Fibroblast of upper back skin (primary cell): ENCODE measurements around the gene ZNF181.

ENCODE experiments used
- DNase-seq: peaks from one replicate; pipeline ENCODE4 v3.0.0-alpha.2; 2013

ZNF181 gene

GRCh38 chr19:34759218-34759917 is 25.3 kb downstream of the ZNF181 start:
- no peak for DNase-seq

GRCh38 chr19:34766386-34766785 is 32.3 kb downstream of the ZNF181 start:
- DNase-seq = no peak

- no peak for DNase-seq
These were observed 33.9 kb downstream of the ZNF181 start for GRCh38 chr19:34767951-34768350.

- peak; percentile 88 for DNase-seq
These were observed 38.9 kb downstream of the ZNF181 start, which contains the start of gene ZNF599 for GRCh38 chr19:34772697-34773554. Gene ZNF599 (minus strand): TSS chr19:34773215. CDS start chr19:34772841, 374 bp downstream.

GRCh38 chr19:34773555-34773864 is 39.5 kb downstream of the ZNF181 start:
- no peak for DNase-seq

- DNase-seq = no peak
These were observed 40.8 kb downstream of the ZNF181 start for GRCh38 chr19:34774857-34775256.

GRCh38 chr19:34778342-34778741 is 44.3 kb downstream of the ZNF181 start:
- no peak for DNase-seq

- DNase-seq = no peak
These were observed 45.6 kb downstream of the ZNF181 start for GRCh38 chr19:34779652-34780051.

GRCh38 chr19:34786236-34786635 is 52.2 kb downstream of the ZNF181 start:
- no peak for DNase-seq

- DNase-seq = no peak
These were observed 53.2 kb downstream of the ZNF181 start for GRCh38 chr19:34787059-34787824.

GRCh38 chr19:34788074-34788473 is 54.0 kb downstream of the ZNF181 start:
- no peak for DNase-seq

GRCh38 chr19:34793565-34793964 is 59.5 kb downstream of the ZNF181 start:
- no peak for DNase-seq

- DNase-seq = no peak
These were observed 60.3 kb downstream of the ZNF181 start for GRCh38 chr19:34794066-34794960.
